CD4-positive, alpha-beta T cell treated with Interleukin-4 for 4 hours (primary cell): ENCODE results near the gene HSD17B2.

Experiments
- DNase-seq: peaks from one replicate; pipeline ENCODE4 v3.0.0-alpha.2; 2020

HSD17B2 gene

DNA sequence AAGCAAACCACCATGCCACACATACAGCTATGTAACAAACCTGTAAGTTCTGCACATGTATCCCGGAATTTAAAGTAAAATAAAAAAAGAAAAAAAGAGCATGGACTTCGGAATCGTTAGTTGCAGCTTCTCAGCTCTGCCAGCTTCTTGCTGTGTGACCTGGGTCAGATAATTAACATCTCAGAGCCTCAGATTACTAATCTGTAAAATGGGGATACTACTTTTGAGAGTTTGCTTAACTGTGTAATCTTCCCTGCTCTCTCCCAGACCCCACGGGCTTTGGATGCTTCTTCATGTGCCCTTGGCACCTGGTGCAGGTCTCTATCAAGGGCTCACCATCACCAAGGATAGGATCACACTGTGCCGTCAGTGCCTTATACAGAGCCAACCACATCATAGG is 16.6 kb downstream of the HSD17B2 start:
- no peak for DNase-seq

DNA sequence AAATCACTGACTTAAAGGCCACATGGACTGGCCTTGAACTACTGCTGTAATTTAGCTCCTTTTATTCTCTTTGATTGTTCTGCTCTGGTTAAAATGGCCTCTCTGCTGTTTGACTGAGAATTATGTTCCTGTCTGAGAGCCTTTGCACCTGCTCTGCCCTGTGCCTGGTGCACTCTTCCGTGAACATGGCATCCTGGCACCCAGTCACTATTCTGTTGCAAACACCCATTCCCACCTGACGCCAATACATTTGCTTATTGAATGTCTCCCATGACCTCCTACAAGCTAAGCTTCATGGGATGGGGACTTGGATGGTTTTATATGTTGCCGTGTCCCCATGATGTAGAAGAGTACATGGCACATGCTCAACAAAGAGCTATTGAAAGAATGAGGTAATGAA is 20.1 kb downstream of the HSD17B2 start:
- no peak for DNase-seq

DNA sequence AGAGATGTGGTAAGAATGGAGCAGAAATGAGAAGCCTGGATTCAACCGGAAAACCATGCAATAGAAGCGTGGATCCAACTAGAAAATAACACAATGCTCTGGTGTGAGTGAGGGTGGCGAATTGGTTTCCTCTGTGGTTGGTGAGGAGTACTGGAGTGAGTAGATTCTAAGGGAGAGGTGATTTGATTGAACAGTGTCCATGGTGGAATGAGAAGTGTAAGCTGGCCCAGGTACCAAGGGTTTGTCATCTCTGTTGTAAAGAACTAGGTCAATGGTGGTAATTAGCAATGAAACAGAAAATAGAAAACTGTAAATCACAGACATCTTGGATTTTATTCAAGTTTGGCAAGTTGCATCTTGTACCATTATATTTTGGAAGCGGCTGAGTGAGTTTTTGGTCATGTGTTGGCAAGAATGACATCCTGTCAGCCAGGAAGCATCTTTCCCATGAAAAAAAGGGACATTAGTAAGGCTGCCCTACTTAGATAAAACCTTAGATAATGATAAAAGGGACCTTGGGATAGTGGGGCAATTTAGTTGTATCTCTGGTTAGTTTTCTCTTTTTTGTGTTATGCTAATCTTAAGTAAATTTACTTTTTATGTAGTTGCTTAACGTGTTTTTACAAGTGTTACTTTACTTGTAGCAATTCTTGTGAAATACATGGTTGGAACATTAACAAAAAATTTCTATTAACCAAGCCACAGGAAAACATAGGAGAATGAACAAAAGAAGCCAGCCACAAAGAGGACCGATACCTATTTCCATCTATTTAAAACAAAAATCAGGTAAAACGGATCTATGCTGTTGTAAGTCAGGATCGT is 20.9 kb downstream of the HSD17B2 start:
- no peak for DNase-seq

GRCh38 chr16:82056550-82056896 is 21.5 kb downstream of the HSD17B2 start:
- no peak for DNase-seq

GRCh38 chr16:82059161-82059982 is 24.3 kb downstream of the HSD17B2 start:
- no peak for DNase-seq

GRCh38 chr16:82059983-82060421 is 24.9 kb downstream of the HSD17B2 start:
- DNase-seq: no peak

GRCh38 chr16:82061861-82062525 is 26.9 kb downstream of the HSD17B2 start:
- peak; percentile 15 for DNase-seq

DNA sequence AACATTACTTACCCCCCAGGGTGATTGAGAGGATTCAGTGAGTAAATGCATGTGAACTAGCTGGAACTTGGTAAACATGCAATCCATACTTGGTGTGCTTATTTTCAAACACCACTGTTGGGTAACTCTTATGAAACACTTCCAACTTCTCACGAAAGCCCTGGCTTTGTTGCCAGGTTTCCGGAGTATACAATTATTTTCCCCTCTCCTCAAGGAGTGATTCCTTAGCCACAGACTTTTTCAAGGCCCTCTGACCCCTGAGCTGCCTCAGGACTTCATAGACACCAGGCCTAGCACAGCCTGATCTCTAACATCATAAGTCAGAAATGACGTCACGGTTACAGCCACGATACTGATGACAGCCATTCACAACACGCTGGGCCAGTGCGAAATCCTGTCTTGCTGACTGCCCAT is 27.6 kb downstream of the HSD17B2 start:
- no peak for DNase-seq

GRCh38 chr16:82063456-82064082 is 28.5 kb downstream of the HSD17B2 start:
- no peak for DNase-seq

DNA sequence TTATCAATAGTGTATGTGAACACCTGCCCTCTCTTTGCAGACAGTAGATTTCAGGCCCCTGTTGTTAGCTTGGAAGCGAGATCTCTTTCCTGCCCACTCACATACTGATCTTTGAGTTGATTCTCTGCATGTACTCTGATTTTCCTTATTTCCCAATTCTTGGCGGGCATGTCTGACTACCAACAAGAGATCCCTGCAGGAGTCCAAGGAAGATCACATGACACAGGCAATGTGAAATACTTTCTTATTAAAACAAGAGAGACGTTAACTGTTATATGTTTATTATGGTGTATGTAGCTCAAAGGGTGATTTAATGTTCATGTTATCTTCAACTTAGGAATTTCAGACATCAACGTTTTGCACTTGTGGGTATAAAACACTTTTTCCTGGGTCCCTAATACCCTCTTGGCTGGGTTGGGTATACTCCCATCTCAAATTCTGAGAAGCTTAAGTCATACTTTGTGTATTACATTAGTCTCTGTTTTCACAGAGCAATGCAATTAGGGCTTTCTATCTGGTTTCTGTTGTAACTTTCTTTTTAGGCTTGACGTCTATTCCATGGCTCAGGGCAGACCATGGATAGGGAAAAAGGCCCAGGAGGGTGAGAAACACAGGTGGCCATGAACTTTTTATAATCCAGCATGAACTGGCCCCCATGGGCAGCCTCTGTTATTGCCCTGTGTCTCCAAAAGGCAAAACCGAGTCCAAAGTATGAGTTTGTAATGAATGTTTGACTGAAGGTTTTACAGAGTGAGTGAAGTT is 32.2 kb downstream of the HSD17B2 start:
- DNase-seq: no peak

DNA sequence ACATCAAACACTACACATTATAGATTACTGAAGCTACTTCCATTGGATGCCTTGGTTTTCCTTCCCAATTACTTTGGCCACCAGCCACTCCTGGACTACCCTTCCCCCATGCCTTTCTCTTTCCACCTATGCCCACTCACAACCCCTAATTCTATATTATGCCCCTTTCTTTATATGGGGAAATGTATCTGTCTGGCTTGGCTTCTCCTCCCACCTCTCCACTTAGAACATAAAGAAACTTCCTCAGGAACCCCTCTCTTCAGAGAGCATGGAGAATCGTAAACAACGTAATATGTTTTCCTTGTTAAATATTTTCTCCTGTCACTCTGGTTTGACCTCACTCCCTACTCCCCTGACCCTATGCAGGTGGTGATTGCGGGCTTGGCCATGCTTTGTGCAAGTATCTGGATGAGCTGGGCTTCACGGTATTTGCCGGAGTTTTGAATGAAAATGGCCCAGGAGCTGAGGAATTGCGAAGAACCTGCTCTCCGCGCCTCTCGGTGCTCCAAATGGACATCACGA is 32.8 kb downstream of the HSD17B2 start:
- no peak for DNase-seq

- DNase-seq: no peak
Measured at GRCh38 chr16:82070656-82071369, 35.8 kb downstream of the HSD17B2 start.

- no peak for DNase-seq
Measured at GRCh38 chr16:82071421-82071820, 36.4 kb downstream of the HSD17B2 start.

- DNase-seq: no peak
Measured at GRCh38 chr16:82072313-82072712, 37.3 kb downstream of the HSD17B2 start.

DNA sequence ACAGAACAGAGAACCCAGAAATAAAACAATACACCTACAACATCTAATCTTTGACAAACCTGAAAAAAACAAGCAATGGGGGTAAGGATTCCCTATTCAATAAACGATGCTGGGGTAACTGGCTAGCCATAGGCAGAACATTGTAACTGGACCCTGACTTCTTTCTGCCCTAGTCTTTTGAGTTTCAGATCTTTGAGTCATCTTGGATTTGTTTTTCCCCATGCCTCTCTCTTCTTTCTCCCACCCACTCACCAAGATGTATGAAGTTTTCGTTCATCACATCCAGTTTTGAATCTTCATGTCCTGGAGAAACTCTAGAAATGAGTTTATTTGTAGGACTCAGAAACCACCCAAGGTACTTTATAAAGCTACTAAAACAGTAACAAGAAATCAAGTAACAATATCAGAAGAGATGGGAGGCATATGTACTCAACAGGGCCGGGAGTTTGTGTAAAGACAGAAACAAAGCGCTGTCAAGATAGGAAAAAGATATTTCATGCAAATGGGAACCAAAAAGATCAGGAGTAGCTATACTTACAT is 39.0 kb downstream of the HSD17B2 start:
- DNase-seq: no peak

GRCh38 chr16:82078125-82078524 is 43.1 kb downstream of the HSD17B2 start:
- no peak for DNase-seq

DNA sequence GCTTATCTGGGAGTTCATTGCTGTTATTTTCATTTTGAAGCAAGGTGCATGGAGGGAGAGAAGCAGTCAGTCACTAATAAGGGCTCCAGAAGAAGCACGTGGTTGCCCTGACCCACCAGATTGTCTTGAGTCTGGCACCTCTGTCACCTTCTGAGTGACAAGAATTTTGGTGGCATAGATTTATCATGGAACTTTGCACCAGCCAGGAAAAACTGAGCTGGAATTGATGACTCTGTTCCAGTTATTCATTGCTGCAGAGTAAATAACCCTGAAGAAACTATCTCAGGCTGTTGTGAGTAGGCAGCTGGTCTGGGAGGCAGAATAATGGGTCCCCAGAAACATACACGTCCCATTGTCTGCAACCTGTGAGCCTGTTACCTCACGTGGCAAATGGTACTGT is 44.8 kb downstream of the HSD17B2 start:
- no peak for DNase-seq

- no peak for DNase-seq
Measured at GRCh38 chr16:82081264-82081663, 46.2 kb downstream of the HSD17B2 start.

GRCh38 chr16:82082097-82082496 is 47.0 kb downstream of the HSD17B2 start:
- no peak for DNase-seq

DNA sequence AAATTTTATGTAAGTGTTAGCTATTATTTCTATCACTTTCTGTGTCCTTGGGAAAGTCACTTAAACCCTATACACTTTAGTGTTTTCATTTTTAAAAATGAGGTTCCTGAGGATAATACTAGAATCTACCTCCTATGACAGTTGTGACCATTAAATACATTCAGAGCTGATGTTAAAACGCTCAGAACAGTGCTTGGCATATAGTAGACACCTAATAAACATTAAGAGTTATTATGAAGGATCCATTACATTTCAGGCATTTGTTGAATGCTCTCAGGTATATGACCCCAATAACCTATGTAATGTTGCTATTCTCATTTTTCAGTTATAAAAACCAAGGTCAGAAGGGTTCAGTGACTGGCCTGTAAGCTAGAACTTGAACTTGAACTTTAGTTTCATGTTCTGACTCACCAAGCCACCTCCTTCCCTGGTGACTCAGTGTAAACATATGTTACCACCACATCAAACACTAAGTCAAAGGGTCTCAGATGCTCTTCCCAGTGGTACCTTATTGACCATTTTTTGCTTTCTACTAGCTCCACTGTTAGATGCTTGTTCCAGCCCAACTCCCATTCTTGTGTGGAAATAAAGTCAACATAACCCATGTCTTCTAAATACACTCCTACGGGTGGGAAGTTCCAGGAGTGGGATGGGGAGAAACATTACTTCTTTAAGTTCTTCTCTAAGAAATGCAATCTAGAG is 47.6 kb downstream of the HSD17B2 start:
- DNase-seq: no peak
